Stimulated activated CD4-positive, alpha-beta T cell treated with anti-CD3 and anti-CD28 coated beads, Interleukin-4, amount 100 ng/mL, for 24 hours (primary cell): ENCODE data around the gene GARS1.

Experiments
- DNase-seq: peaks from one replicate; pipeline ENCODE4 v3.0.0-alpha.2; 2020

The GARS1 gene

GRCh38 chr7:30683306-30683705 lies 88.6 kb downstream of the GARS1 start:
- DNase-seq: no peak
